COLO829 (cell line): ENCODE data around the gene ST6GAL1.
A peak's percentile ranks its signal among the peaks of the same experiment; 100 is the strongest.

Source experiments
- DNase-seq: peaks from one replicate; pipeline ENCODE4 v3.0.0; 2012; ENCODE audit warnings: low spot score

ST6GAL1 gene

GRCh38 chr3:186915806-186916796 lies 14.2 kb upstream of the ST6GAL1 start:
- DNase-seq = no peak

DNA sequence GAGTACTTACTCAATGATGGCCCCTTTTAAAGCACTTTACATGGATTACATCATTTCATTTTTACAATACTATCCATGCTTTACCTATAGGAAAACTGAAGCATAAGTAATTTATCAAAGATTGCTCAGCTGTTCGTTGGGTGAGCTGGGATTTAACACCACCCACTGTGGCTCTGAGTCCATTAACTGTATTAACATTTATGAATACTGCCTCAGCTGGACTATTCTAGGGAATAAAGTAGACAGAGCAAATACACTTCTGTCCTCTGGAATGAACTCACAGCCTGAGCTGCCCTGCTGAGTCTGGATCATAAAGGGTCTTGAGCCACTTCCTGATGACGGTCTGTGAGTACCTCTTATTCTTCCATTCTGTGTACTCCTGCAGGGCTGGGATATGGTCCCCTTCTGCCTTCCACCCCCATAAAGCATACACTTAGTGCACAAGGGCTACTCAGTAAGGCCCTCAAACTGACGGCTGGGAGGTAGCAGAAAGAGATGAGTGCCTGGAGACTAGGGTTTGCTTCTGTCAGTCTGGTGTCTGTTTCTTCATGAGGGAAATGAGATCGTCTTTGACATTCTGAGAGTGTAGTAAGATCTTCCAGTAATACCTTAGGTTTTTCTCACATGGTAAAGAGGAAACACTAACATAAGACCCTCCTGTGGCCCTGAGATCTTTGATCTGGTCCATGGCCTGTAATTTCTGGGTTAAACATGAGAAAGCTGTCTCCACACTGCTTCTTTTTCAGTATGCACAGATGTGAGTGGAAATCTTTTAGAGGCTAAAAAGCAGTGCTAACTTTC lies 12.6 kb upstream of the ST6GAL1 start:
- DNase-seq = no peak

DNA sequence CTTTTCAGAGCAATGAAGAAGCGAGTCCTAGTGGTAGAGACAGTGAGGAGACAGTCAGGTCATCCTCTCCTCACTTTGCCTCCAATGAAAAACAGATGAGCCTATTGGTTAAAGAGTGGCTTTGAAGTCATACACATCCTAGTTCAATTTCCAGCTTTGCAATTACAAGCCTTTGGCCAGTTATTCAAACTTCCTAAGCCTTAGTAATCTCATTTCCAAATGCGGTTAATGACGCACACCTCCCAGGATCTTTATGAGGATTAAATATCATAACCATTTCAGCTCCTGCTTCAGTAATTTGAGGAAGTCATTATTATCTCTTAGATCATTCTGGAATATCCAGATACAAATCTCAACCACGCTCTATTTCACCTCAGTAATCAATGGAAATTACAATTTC lies 10.0 kb upstream of the ST6GAL1 start:
- DNase-seq = no peak

- no peak for DNase-seq
Observed at GRCh38 chr3:186920796-186921195, 9.5 kb upstream of the ST6GAL1 start.

- no peak for DNase-seq
Observed at GRCh38 chr3:186921578-186921977, 8.7 kb upstream of the ST6GAL1 start.

- DNase-seq = no peak
Observed at GRCh38 chr3:186922224-186922623, 8.1 kb upstream of the ST6GAL1 start.

DNA sequence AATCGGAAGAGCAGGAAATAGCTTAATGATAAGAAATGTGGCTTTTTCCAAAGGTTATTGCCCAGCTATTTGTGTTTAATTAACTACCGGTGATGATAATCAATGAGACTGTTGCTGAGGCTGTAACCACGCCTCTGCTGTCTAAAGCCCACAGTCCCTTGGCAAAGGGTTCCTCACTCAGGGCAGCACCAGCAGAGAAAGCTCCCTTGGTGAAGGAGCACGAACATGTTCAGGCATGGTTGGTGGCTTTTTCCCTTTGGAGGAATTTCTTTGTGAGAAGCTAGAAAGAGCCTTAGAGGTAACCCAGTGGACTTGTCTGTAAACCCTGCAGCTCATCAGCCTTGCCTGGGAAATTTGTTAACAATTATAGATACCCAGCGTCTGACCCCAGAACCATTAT lies 7.5 kb upstream of the ST6GAL1 start:
- no peak for DNase-seq

GRCh38 chr3:186923241-186923640 lies 7.1 kb upstream of the ST6GAL1 start:
- DNase-seq = no peak

GRCh38 chr3:186925826-186926225 lies 4.5 kb upstream of the ST6GAL1 start:
- no peak for DNase-seq

DNA sequence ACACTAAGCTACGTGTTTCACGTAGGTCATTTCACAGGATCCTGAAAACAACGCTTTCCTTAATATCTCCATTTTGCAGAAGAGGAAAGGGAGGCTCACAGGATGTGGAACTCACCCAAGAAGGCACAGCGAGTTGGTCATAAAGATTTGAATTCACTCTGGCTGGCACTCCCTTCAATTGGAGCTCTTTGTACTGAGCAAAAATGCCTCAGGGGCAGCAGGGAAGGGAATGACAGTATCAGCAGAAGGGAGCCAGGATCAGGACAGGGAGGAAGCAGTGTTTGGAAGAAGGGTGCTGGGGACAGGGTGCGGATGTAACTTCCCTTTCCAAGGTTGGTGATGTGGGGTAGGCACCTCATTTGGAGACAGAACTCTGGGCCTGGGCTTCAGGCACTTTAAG lies 1.1 kb upstream of the ST6GAL1 start:
- DNase-seq = peak; percentile 80

DNA sequence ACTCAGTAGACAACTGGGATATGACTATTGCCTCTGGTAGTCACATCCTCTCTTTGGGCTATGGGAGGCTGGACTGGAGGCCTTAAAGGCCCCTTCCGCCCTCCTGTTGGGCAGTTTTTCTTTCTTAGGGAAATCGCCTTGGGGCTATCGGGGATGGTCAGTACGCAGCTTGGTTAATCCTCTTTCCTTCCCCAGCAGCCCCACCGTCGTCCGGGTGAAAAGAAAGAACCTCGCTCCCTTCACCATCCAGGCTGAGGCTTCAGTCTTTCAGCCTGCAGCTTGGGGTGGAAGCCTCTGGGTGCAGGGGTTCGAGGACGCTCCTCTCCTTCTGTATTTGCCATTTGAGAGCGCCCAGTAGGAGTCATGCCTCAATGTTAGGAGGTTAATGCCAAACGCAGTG lies 641 bp upstream of the ST6GAL1 start:
- DNase-seq = no peak

- no peak for DNase-seq
Observed at GRCh38 chr3:186930641-186931531, 560 bp downstream of the ST6GAL1 start.

GRCh38 chr3:186931532-186932280 lies 1.4 kb downstream of the ST6GAL1 start:
- no peak for DNase-seq

DNA sequence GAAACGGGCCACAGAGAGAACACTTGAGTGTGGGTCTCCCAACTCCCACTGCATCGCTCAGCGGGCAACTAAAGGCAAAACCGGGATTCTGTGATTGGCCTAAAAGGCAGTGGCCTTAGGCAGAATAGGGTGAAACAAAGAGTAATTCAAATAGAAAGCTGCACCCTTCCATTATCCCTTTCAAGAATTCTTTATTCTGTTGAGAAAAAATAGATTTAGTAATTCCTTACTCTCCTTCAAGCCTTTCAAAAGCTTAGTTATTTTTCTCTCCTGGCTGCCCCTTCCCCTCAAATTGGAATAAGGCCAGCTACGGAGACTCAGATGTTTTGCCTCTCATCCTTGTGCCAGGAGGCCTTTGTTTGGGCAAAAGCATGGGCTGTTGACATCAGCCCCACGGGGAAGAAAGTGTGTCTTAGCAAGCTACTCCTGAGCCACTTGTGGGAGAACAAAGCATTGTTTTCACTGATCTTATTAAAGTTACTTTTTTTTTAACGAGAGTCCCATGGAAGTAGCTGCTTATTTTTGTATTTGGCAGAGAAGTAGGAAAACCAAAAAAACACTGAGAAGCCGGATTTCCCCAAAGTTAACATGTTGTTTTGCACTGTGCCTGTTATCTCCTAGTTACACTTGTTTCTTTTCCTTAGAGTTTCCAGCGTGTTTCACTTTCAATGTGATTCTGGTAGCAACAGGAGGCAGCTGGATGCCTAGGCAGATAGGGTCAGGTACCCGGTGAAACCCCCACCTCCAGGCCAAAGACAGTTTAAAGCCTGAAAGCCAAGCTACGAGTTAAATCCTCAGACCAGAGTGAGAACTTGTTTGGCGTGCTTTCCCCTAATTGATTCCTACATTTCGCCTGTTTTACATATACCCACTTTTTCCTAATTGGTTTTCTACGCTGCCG lies 2.2 kb downstream of the ST6GAL1 start:
- DNase-seq = no peak

- no peak for DNase-seq
Observed at GRCh38 chr3:186933816-186934215, 3.5 kb downstream of the ST6GAL1 start.

DNA sequence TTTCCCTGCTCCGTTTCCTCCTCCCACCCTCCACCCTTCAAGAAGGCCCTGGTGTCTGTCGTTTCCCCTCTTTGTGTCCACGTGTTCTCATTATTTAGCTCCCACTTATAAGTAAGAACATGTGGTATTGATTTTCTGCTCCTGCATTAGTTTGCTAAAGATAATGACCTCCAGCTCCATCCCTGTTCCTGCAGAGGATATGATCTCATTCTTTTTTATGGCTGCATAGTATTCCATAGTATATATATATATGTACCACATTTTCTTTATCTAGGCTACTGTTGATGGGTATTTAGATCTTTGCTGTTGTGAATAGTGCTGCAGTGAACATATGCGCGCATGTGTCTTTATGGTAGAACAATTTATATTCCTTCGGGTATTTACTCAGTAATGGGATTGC lies 4.8 kb downstream of the ST6GAL1 start:
- no peak for DNase-seq

DNA sequence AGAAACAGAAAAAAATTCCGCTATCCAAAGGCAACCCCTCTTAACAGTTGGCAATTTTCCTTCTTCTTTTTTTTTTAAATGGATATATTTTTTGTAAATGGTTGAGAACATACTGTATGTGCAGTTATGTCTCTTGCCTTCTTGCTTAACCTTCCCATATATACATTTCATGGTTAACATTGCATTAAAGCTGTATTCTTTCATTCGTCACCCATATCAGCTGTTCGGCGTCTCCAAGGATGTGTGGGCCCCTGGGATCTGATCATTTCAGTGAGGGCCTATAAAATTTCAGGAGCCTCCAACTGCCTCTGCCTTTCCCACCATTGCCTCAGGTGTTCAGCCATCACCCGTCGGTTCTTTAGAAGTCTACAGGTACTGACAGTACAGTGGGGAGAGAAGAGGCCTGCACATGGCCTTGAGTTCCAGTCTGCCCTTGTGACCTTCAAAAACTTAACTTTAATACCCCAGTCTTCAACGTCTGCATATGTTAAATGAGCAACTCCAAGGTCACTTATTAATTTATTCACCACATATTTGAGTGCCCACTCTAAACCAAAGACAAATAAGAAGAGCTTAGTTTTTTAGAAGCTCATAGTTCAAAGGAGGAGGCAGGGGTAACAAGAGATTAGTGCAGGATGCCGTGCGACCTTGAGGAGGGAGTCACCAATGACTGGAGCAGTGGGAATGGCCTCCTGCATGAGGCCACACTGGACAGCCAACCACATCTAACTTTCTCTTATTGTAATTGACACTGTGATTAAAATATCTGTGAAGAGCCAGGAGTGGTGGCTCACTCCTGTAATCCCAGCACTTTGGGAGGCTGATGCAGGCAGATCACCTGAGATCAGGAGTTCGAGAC lies 6.9 kb downstream of the ST6GAL1 start:
- DNase-seq = no peak

DNA sequence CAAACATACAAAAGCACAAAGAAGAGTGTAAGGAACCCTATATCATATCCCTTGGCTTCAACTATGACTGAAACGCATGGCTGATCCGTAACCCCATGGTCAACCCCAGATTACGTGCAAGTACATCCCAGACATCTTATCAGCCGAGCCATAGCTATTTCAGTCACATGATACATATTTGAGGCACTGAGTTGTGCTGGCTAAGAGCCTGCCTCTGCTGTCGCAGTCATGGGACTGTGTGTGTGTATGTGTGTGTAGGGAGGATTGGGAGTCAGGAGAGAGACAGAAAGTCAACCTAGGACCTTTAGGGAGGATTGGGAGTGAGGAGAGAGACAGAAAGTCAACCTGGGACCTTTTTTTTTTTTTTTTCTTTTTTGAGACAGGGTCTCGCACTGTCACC lies 8.4 kb downstream of the ST6GAL1 start:
- DNase-seq = peak; percentile 97

- DNase-seq = no peak
Observed at GRCh38 chr3:186939536-186939935, 9.2 kb downstream of the ST6GAL1 start.
